Fibroblast of lung (primary cell): Measurements from ENCODE around the gene CERK.

ENCODE experiments used
- EZH2 ChIP-seq: IDR thresholded peaks from 2 replicates; pipeline ENCODE4 v1.5.1; 2012; ENCODE audit warnings: low read length, control low read depth, mild to moderate bottlenecking; ENCODE audit errors: missing control alignments
- TF ChIP-seq, protein P1 (sequence below), 2 donors: IDR thresholded peaks in 1 of 2; conservative IDR thresholded peaks in 1 of 2; 1 replicate in 1 of 2; 2 replicates in 1 of 2; pipeline ENCODE4 v1.5.1; 2011 to 2012; ENCODE audit warnings: low read length in 2 of 2, control low read depth in 1 of 2, inconsistent platforms in 1 of 2, low read depth in 1 of 2, mild to moderate bottlenecking in 1 of 2

DNA sequence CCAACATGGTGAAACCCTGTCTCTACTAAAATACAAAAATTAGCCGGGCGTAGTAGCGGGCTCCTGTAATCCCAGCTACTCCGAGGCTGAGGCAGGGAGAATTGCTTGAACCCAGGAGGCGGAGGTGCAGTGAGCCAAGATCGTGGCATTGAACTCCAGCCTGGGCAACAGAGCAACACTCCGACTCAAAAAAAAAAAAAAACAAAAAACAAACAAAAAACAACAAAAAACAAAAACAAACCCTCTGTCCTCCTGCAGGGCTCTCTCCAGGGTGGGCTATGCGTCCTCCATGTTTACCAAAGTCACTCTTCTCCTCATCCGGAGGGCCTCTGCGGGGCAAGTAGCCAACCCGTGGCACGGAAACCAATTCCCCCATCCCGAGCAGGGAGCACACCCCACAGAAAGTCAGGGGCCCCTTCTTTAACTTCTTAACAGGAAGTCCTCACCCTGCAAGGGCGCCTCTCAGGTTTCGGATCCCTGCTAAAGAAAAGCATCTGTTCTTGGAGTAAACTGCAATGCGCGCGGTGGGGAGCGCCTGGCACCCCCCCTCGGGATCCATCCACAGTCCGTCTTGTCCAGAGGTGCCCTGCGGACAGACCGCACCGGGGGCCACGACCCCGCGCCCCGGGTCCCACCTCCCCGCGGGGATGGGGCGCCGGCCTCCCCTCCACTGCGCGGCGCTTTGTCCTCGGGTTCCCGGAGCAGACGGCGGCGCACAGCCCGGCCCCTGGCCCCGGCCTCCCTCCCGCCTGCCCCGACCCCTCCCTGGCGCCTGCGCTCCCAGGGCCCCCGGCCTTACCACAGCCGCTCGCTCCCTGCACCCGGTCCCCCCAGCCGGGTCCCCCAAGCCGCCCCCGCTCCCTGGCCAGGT is 712 bp downstream of the CERK start:
- TF ChIP-seq, protein P1, sequence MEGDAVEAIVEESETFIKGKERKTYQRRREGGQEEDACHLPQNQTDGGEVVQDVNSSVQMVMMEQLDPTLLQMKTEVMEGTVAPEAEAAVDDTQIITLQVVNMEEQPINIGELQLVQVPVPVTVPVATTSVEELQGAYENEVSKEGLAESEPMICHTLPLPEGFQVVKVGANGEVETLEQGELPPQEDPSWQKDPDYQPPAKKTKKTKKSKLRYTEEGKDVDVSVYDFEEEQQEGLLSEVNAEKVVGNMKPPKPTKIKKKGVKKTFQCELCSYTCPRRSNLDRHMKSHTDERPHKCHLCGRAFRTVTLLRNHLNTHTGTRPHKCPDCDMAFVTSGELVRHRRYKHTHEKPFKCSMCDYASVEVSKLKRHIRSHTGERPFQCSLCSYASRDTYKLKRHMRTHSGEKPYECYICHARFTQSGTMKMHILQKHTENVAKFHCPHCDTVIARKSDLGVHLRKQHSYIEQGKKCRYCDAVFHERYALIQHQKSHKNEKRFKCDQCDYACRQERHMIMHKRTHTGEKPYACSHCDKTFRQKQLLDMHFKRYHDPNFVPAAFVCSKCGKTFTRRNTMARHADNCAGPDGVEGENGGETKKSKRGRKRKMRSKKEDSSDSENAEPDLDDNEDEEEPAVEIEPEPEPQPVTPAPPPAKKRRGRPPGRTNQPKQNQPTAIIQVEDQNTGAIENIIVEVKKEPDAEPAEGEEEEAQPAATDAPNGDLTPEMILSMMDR (conservative IDR thresholded peaks at IDR 0.05 in 1 of 2, IDR thresholded peaks at IDR 0.05 in 1 of 2; ENCODE audit: low read depth in 1 of 2, low read length in 2 of 2): no peak
- TF ChIP-seq EZH2: no peak
